ENCODE measurements around the gene PHOX2A. TPM values are rescaled to one million over a fixed set of nuclear protein-coding genes. Genes with fewer than 3 reads are reported as not detected.

PHOX2A gene
- total RNA-seq, 1 donor from 2014 or later: not detected

DNA sequence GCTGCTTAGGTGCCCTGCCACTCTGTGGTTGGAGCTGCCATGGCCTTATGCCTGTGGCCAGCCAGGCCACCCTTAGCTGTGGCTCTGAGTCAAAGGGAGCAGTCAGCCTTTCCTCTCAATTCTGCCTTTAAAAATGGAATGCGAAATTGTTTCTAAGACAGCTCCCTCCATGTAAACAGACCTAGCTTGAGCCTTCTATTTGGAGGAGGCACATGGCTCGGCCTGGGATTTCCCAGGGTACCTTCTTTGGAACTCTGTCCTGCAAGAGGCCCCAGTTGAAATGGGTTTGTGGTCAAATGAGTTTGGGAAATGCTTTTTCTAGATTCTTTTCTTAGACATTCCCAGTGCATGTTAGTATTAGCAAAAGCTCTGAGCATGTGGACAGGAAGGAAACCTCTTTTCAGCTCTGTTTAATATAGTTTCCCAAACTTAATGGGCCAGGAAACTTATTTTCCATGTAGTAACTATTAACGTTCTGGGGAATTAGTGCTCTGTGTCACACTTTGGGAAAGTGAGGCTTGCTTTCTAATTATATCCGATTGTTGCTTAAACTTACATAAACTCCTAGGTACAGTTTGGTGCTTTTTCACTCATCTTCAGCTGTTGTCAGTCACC is 7.8 kb downstream of the PHOX2A start:
- no peak for TF ChIP-seq CTCF (IDR thresholded peaks at IDR 0.05)
- Histone ChIP-seq H3K4me3 (no peak overlapping the region), H3K36me3 (peaks cover 53 to 62% of the 10 kb centered on the region in 2 donors), H3K4me1 (peaks cover 7 to 18% of the 10 kb centered on the region in 2 donors), H3K9me3 (no peaks in the 10 kb centered on the region), H3K27me3 (peaks cover 3% of the 10 kb centered on the region), H3K27ac (no peak overlapping the region)
- intact Hi-C loops (cut with DNase I): loop anchor here (5.0 kb wide), 2 partner anchors 134 to 196 kb away; partner anchors contain the start of genes CLPB and LAMTOR1
- peak in 1 of 2 donors; percentile 49 for DNase-seq (ENCODE audit: low spot score in 2 of 2)

GRCh38 chr11:72235351-72236057 is 8.5 kb downstream of the PHOX2A start:
- intact Hi-C loops (cut with DNase I): loop anchor here (5.0 kb wide), 2 partner anchors 133 to 197 kb away; partner anchors contain the start of genes CLPB and LAMTOR1

DNA sequence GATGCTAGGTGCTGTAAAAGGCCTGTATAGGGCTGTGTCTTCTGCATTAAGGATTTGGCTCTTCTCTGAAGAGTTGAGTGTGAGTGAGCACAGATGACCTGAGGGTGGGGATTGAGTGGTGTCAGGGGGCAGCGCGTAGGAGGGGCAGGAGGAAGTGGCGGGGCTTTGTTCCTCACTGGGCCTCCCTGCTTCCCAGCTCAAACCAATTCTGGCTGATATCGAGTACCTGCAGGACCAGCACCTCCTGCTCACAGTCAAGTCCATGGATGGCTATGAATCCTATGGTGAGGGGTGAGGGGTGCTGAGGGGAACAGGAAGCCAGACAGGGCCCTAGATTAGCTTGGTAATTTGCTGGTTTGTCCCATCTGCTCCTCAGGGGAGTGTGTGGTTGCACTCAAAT is 9.1 kb downstream of the PHOX2A start:
- no peaks in the 10 kb centered on the region for H3K27me3 ChIP-seq
- no peak overlapping the region for H3K4me3 ChIP-seq
- intact Hi-C loops (cut with DNase I): loop anchor here (5.0 kb wide), 2 partner anchors 133 to 197 kb away; partner anchors contain the start of genes CLPB and LAMTOR1
- H3K27ac ChIP-seq: no peak overlapping the region
- peaks cover 0 to 7% of the 10 kb centered on the region in 2 donors for H3K4me1 ChIP-seq
- H3K9me3 ChIP-seq: no peaks in the 10 kb centered on the region
- no peak for TF ChIP-seq CTCF (IDR thresholded peaks at IDR 0.05)
- no peak for DNase-seq (ENCODE audit: low spot score in 2 of 2)
- peaks cover 66 to 75% of the 10 kb centered on the region in 2 donors for H3K36me3 ChIP-seq

More at GRCh38 chr11:72235351-72236057, 8.5 kb downstream of the PHOX2A start:
- peaks cover 2 to 13% of the 10 kb centered on the region in 2 donors for H3K4me1 ChIP-seq
- H3K36me3 ChIP-seq: peaks cover 60 to 69% of the 10 kb centered on the region in 2 donors
- H3K27me3 ChIP-seq: no peaks in the 10 kb centered on the region
- TF ChIP-seq CTCF (IDR thresholded peaks at IDR 0.05): no peak
- no peak overlapping the region for H3K4me3 ChIP-seq
- DNase-seq (ENCODE audit: low spot score in 2 of 2): peak in 1 of 2 donors; percentile 60
- H3K27ac ChIP-seq: no peak overlapping the region
- H3K9me3 ChIP-seq: no peaks in the 10 kb centered on the region

DNA sequence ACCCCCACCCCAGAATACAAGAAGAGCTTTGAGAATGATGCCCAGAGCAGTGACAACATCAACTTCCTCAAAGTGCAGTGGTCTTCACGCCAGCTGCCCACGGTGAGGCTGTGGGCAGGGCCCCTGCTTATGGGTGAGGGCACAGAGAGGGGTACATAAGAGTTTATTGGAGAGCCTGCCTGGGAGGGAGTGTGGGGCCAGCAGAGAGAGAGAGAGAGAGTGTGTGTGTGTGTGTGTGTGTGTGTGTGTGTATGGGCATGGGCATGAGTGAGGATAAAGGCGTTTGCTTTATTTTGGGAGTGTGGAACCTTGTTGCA is 9.5 kb downstream of the PHOX2A start:
- Histone ChIP-seq H3K27me3 (no peaks in the 10 kb centered on the region), H3K36me3 (peaks cover 70 to 80% of the 10 kb centered on the region in 2 donors), H3K4me3 (no peak overlapping the region), H3K27ac (no peak overlapping the region), H3K4me1 (peaks cover 0 to 6% of the 10 kb centered on the region in 2 donors), H3K9me3 (no peaks in the 10 kb centered on the region)
- intact Hi-C loops (cut with DNase I): no loop called here
- TF ChIP-seq CTCF (IDR thresholded peaks at IDR 0.05): no peak
- peak in 1 of 2 donors; percentile 27 for DNase-seq (ENCODE audit: low spot score in 2 of 2)

DNA sequence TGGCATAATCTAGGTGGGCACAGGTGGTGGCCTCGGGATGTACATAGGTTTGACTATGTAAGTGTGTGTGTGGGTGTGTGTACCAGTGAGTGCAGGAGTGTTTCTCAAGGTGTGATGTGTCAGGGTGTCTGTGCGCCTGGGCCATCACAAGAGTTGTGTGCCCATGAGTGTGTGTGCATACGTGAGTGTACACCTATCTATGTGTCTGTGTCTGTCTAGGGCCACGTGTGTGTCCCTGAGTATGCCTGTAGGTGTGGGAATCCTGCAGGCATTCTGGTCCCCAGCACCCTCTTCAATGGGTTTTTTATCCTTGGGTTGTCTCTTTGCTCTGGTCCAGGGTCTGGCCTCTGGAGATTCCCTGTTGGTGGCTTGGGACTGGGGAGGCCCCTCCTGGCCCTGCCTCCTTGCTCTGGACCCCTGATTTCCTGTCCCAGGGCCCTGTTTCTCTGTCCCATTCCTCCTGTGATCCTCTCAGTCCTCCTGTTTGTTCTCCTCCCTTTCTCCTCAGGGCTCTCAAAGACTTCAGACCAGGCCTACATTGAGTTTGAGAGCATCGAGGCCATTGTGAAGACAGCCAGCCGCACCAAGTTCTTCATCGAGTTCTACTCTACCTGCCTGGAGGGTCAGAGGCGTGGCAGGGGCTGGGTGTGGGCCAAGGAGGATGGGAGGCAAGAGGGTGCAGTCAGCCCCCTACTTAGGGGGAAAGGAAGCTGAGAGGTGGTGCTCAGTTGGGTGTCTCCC is 10.0 kb downstream of the PHOX2A start:
- Histone ChIP-seq H3K9me3 (no peaks in the 10 kb centered on the region), H3K27me3 (no peaks in the 10 kb centered on the region), H3K36me3 (peaks cover 75 to 85% of the 10 kb centered on the region in 2 donors), H3K4me3 (no peak overlapping the region), H3K4me1 (peaks cover 0 to under 1% of the 10 kb centered on the region in 2 donors), H3K27ac (no peak overlapping the region)
- TF ChIP-seq CTCF (IDR thresholded peaks at IDR 0.05): no peak
- DNase-seq (ENCODE audit: low spot score in 2 of 2): peak in 1 of 2 donors; percentile 44
- intact Hi-C loops (cut with DNase I): no loop called here

All from ascending aorta (tissue), 2 donors.